Bronchial epithelial cell (primary cell): Measurements from ENCODE around the gene OR4C45. TPM values are rescaled to one million over a fixed set of nuclear protein-coding genes. Genes with fewer than 3 reads are reported as not detected.
"Not testable (repeated sequence)": the region's sequence is repeated elsewhere in the genome, so short reads cannot be mapped to it uniquely, and the experiment has no call there.

Experiments used
- DNase-seq: peaks from one replicate; pipeline ENCODE4 v3.0.0-alpha.2; 2010; ENCODE audit warnings: low read depth
- FAIRE-seq: peaks from 2 replicates; lab custom pipeline; 2011; peaks lifted over from hg19 to GRCh38; lab: Jason Lieb, UNC
- H3K27me3 ChIP-seq: 2 replicates; pipeline ENCODE4 v1.5.1; 2011; ENCODE audit warnings: low read length; ENCODE audit not compliant: control insufficient read depth, insufficient read depth
- H3K36me3 ChIP-seq: 2 replicates; pipeline ENCODE4 v1.5.1; 2011; ENCODE audit warnings: low read length; ENCODE audit not compliant: control insufficient read depth, insufficient read depth
- H3K4me3 ChIP-seq: 2 replicates; pipeline ENCODE4 v1.5.1; 2011; ENCODE audit warnings: mild to moderate bottlenecking, low read depth, low read length, control low read depth
- CTCF ChIP-seq: IDR thresholded peaks from 2 replicates; pipeline ENCODE4 v1.5.1; 2011; ENCODE audit warnings: mild to moderate bottlenecking, moderate library complexity, low read length, control low read depth, inconsistent platforms; ENCODE audit not compliant: insufficient read depth, severe bottlenecking
- total RNA-seq: library from RNA; depleted of rRNA; stranded (reverse); fragments of >200 nt; gene quantifications from 2 replicates; pipeline ENCODE4 v1.2.1, GENCODE V29; 2014

OR4C45 gene
- total RNA-seq, 1 donor from 2014 or later = not detected

GRCh38 chr11:50075856-50076255, 43.2 kb downstream of the OR4C45 start:
- DNase-seq = peak; percentile 75
- no peak overlapping the region for H3K4me3 ChIP-seq
- H3K36me3 ChIP-seq = no peaks in the 10 kb centered on the region
- FAIRE-seq = no peak
- no peaks in the 10 kb centered on the region for H3K27me3 ChIP-seq
- TF ChIP-seq CTCF = no peak

- no peak for FAIRE-seq
Measured at GRCh38 chr11:50077526-50077925, 44.9 kb downstream of the OR4C45 start.

GRCh38 chr11:50078001-50078400, 45.3 kb downstream of the OR4C45 start:
- DNase-seq = no peak
- no peak for TF ChIP-seq CTCF
- H3K4me3 ChIP-seq = no peak overlapping the region
- no peak for FAIRE-seq
- H3K36me3 ChIP-seq = no peaks in the 10 kb centered on the region
- H3K27me3 ChIP-seq = no peaks in the 10 kb centered on the region

More at GRCh38 chr11:50077526-50077925, 44.9 kb downstream of the OR4C45 start:
- TF ChIP-seq CTCF = no peak
- no peak for DNase-seq
- no peaks in the 10 kb centered on the region for H3K36me3 ChIP-seq
- H3K27me3 ChIP-seq = no peaks in the 10 kb centered on the region
- H3K4me3 ChIP-seq = no peak overlapping the region

- H3K4me3 ChIP-seq, FAIRE-seq, H3K27me3 ChIP-seq, H3K36me3 ChIP-seq: not testable (repeated sequence)
- peak; percentile 83 for DNase-seq
Measured at GRCh38 chr11:50078946-50079345, 46.3 kb downstream of the OR4C45 start.

GRCh38 chr11:50080256-50080655, 47.6 kb downstream of the OR4C45 start:
- TF ChIP-seq CTCF = no peak
- DNase-seq = no peak
- no peak for FAIRE-seq
- Histone ChIP-seq H3K27me3 (no peaks in the 10 kb centered on the region), H3K4me3 (no peak overlapping the region), H3K36me3 (no peaks in the 10 kb centered on the region)

Other genes starting within 250 kb of the OR4C45 start
- gene OR4C13, start 80.5 kb upstream of the OR4C45 start, total RNA-seq = not detected in 2 replicates
- gene OR4C12, start 50.3 kb upstream of the OR4C45 start, total RNA-seq = not detected in 2 replicates